H1 (cell line): Measurements from ENCODE around the gene KCNA1. TPM values are rescaled to one million over a fixed set of nuclear protein-coding genes. Genes with fewer than 3 reads are reported as not detected.

Experiments
- GTF2F1 ChIP-seq: IDR thresholded peaks from 2 replicates; pipeline ENCODE4 v1.6.1; 2012; ENCODE audit warnings: low read depth, low read length, improper control_type of control experiment, borderline replicate concordance
- polyA plus RNA-seq, 7 experiments: library from polyadenylated mRNA; depleted of rRNA in 3 of 7; stranded (reverse) in 5 of 7; unstranded in 2 of 7; fragments of >200 nt in 5 of 7; fragments of 200-250 nt in 2 of 7; gene quantifications; 1 replicate in 5 of 7; 2 replicates in 1 of 7; 4 replicates in 1 of 7; pipeline versions ENCODE4 v1.2.1 to v1.2.3, GENCODE V29; 2011 to 2013; ENCODE audit warnings: missing spikeins in 2 of 7, mixed read lengths in 2 of 7
- total RNA-seq: library from RNA; stranded (reverse); fragmentation: NEBNext Ultra II Directional; extraction: Animal tissue kit (Norgen Biotek cat#: 25700); gene quantifications from 2 replicates; pipeline ENCODE4 v1.2.1, GENCODE V29; 2021

The KCNA1 gene
- total and polyA plus RNA-seq, 2 of the 8 experiments (the other 6 are each of a cell fraction or from before 2014, with no cell fraction given), result 0.23 to 0.30 TPM

DNA sequence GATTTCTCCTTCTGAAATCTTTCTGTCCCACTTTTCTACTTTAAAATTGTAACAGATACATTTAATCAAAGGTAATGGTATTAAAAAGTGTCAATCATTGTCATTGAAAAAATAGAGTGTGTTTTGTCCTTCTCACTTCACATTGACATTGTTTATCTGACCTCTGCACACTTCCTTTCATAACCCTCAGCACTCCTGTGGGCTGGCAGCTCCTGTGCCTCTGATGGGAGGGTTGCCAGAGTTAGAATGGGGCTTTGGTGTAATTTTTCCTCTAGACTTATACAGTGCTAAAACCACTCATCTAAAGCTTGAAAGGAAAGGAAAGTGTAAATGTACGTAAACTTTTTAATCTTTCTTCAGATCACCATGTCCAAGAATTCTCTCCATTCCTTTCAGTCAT is 23.7 kb downstream of the KCNA1 start (continued):
- no peak for TF ChIP-seq GTF2F1
